Lung (tissue), 12 donors: ENCODE measurements around the gene EVX1. TPM values are rescaled to one million over a fixed set of nuclear protein-coding genes. Genes with fewer than 3 reads are reported as not detected.

Experiments used
- ATAC-seq: fragments of 200-7000 bp; cut with Tn5 transposase; one replicate; pipeline ENCODE4 v1.9.1; 2020; ENCODE audit warnings: moderate number of reproducible peaks; ENCODE audit not compliant: insufficient read depth, low FRiP score
- DNase-seq, 3 donors: peaks; one replicate each; pipeline ENCODE4 v3.0.0-alpha.2; 2013 to 2017
- H3K27ac ChIP-seq, 2 donors: one replicate each; pipeline ENCODE4 v1.5.1; 2013; ENCODE audit warnings: mild to moderate bottlenecking in 2 of 2, moderate library complexity in 2 of 2, control low read depth in 1 of 2, inconsistent platforms in 1 of 2, low read depth in 1 of 2, low read length in 1 of 2
- H3K27me3 ChIP-seq, 3 donors: one replicate each; pipeline ENCODE4 v1.5.1; 2013; ENCODE audit warnings: low read length in 2 of 3; ENCODE audit not compliant: control insufficient read depth in 3 of 3, insufficient read depth in 3 of 3
- H3K36me3 ChIP-seq, 4 donors: one replicate each; pipeline ENCODE4 v1.5.1; 2013; ENCODE audit warnings: low read length in 4 of 4, mild to moderate bottlenecking in 1 of 4, moderate library complexity in 1 of 4; ENCODE audit not compliant: control insufficient read depth in 4 of 4, insufficient read depth in 4 of 4
- H3K4me1 ChIP-seq, 5 donors: one replicate each; pipeline ENCODE4 v1.5.1; 2013; ENCODE audit warnings: low read length in 5 of 5, mild to moderate bottlenecking in 2 of 5, moderate library complexity in 1 of 5; ENCODE audit not compliant: control insufficient read depth in 5 of 5, insufficient read depth in 5 of 5
- H3K4me3 ChIP-seq: one replicate; pipeline ENCODE4 v1.5.1; 2013; ENCODE audit warnings: mild to moderate bottlenecking, control low read depth, moderate library complexity
- H3K9ac ChIP-seq, 2 donors: one replicate each; pipeline ENCODE4 v1.5.1; 2013; ENCODE audit warnings: low read length in 2 of 2, control low read depth in 1 of 2; ENCODE audit not compliant: insufficient read depth in 1 of 2
- H3K9me3 ChIP-seq, 4 donors: one replicate each; pipeline ENCODE4 v1.5.1; 2013; ENCODE audit warnings: low read length in 3 of 4, mild to moderate bottlenecking in 1 of 4, moderate library complexity in 1 of 4; ENCODE audit not compliant: control insufficient read depth in 4 of 4, insufficient read depth in 3 of 4
- WGBS, 2 donors: extraction: QIAGEN DNeasy Blood & Tissue Kit; methylation state at CpG; one replicate each; pipeline ENCODE4 v1.1.7; 2013; 5-methylcytosine and 5-hydroxymethylcytosine counted together
- polyA plus RNA-seq, 2 donors: library from polyadenylated mRNA; stranded (reverse); fragments of 200-250 nt; gene quantifications; one replicate each; pipeline ENCODE4 v1.2.1, GENCODE V29; 2013
- total RNA-seq, 2 donors: library from RNA; depleted of rRNA in 1 of 2; stranded (reverse); fragments of >200 nt in 1 of 2; gene quantifications; one replicate each; pipeline ENCODE4 v1.2.1, GENCODE V29; 2014 to 2021
- TF ChIP-seq, protein P1 (sequence below): IDR thresholded peaks from 2 replicates; pipeline ENCODE4 v1.5.1; 2012; ENCODE audit warnings: mild to moderate bottlenecking; ENCODE audit errors: control extremely low read depth, extremely low read depth
- donor health status: control.
- donor health status: control.
- donor health status: Bipolar disorder and iron deficiency.
- donor health status: healthy.
- donor health status: DM: yes; HTN: yes; CAD: no.

Gene EVX1
- total and polyA plus RNA-seq, 4 donors, result not detected

DNA sequence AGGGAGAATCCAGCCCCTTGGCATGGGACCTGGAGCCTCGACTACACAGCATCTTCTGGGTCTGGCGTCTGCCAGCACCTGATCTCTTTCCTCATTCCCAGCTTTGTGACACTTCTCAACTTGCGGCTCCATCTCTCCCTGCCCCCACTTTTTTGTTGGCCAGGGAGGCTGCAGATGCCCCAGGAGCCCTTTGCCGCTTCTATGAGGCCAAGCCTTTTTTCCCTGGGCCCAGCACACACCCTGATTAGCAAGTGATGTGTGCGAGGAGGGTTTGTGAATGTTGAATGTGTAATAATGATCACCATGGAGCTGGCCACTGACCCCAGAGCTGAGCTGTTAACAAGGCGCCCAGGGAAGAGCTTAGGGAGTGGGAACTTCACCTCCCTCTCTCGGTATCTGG, 4.4 kb downstream of the EVX1 start:
- Histone ChIP-seq H3K9ac (no peak overlapping the region), H3K4me1 (peaks cover 0 to 48% (median 0%) of the 10 kb centered on the region in 5 donors), H3K27me3 (peaks cover 7 to 90% (median 87%) of the 10 kb centered on the region in 3 donors), H3K4me3 (no peak overlapping the region), H3K36me3 (no peaks in the 10 kb centered on the region), H3K27ac (no peak overlapping the region), H3K9me3 (peaks cover 0 to 18% (median 0%) of the 10 kb centered on the region in 4 donors)
- ATAC-seq (no peak), DNase-seq (no peak)
- 49 to 52% methylated on average over 7 of the region's 7 CpGs for WGBS, 2 donors
- TF ChIP-seq, protein P1, sequence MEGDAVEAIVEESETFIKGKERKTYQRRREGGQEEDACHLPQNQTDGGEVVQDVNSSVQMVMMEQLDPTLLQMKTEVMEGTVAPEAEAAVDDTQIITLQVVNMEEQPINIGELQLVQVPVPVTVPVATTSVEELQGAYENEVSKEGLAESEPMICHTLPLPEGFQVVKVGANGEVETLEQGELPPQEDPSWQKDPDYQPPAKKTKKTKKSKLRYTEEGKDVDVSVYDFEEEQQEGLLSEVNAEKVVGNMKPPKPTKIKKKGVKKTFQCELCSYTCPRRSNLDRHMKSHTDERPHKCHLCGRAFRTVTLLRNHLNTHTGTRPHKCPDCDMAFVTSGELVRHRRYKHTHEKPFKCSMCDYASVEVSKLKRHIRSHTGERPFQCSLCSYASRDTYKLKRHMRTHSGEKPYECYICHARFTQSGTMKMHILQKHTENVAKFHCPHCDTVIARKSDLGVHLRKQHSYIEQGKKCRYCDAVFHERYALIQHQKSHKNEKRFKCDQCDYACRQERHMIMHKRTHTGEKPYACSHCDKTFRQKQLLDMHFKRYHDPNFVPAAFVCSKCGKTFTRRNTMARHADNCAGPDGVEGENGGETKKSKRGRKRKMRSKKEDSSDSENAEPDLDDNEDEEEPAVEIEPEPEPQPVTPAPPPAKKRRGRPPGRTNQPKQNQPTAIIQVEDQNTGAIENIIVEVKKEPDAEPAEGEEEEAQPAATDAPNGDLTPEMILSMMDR, result no peak

GRCh38 chr7:27247452-27248426, 5.1 kb downstream of the EVX1 start:
- peaks cover 0 to 46% (median 0%) of the 10 kb centered on the region in 5 donors for H3K4me1 ChIP-seq
- no peak overlapping the region for H3K4me3 ChIP-seq
- WGBS, 2 donors, result 37 to 55% methylated on average over 4 of the region's 4 CpGs
- TF ChIP-seq, protein P1, result no peak
- peaks cover 7 to 90% (median 87%) of the 10 kb centered on the region in 3 donors for H3K27me3 ChIP-seq
- H3K27ac ChIP-seq, result no peak overlapping the region
- DNase-seq (no peak), ATAC-seq (no peak)
- no peak overlapping the region for H3K9ac ChIP-seq
- no peaks in the 10 kb centered on the region for H3K36me3 ChIP-seq
- peaks cover 0 to 14% (median 0%) of the 10 kb centered on the region in 4 donors for H3K9me3 ChIP-seq

GRCh38 chr7:27248427-27248806, 5.8 kb downstream of the EVX1 start:
- peaks cover 9 to 92% (median 90%) of the 10 kb centered on the region in 3 donors for H3K27me3 ChIP-seq
- no peak for ATAC-seq
- 48 to 56% methylated on average over 3 of the region's 3 CpGs for WGBS, 2 donors

More at GRCh38 chr7:27248427-27248806, 5.8 kb downstream of the EVX1 start:
- Histone ChIP-seq H3K9ac (no peak overlapping the region), H3K4me3 (no peak overlapping the region), H3K27ac (no peak overlapping the region), H3K36me3 (no peaks in the 10 kb centered on the region), H3K4me1 (peaks cover 0 to 39% (median 0%) of the 10 kb centered on the region in 5 donors), H3K9me3 (peaks cover 0 to 14% (median 0%) of the 10 kb centered on the region in 4 donors)
- TF ChIP-seq, protein P1, result no peak
- DNase-seq, result no peak
